Activated naive CD8-positive, alpha-beta T cell treated with anti-CD3 and anti-CD28 coated beads for 36 hours (primary cell): ENCODE results near the gene MEAF6. TPM values are rescaled to one million over a fixed set of nuclear protein-coding genes. Genes with fewer than 3 reads are reported as not detected.
A peak's percentile ranks its signal among the peaks of the same experiment; 100 is the strongest.
"Not testable (repeated sequence)": the region's sequence is repeated elsewhere in the genome, so short reads cannot be mapped to it uniquely, and the experiment has no call there.

Experiments
- DNase-seq: peaks from one replicate; pipeline ENCODE4 v3.0.0; 2021
- H3K27ac Mint-ChIP-seq: one replicate; pipeline ENCODE4 v1.8.0; 2022; ENCODE audit warnings: mild to moderate bottlenecking, moderate library complexity, mixed read lengths
- H3K27me3 Mint-ChIP-seq: one replicate; pipeline ENCODE4 v1.8.0; 2022; ENCODE audit warnings: mild to moderate bottlenecking, mixed read lengths
- H3K36me3 Mint-ChIP-seq: one replicate; pipeline ENCODE4 v1.8.0; 2021; ENCODE audit warnings: mild to moderate bottlenecking, mixed read lengths
- H3K4me1 Mint-ChIP-seq: one replicate; pipeline ENCODE4 v1.8.0; 2021; ENCODE audit warnings: mixed read lengths
- H3K4me3 Mint-ChIP-seq: one replicate; pipeline ENCODE4 v1.8.0; 2022; ENCODE audit warnings: mild to moderate bottlenecking, moderate library complexity, mixed read lengths
- H3K9me3 Mint-ChIP-seq: one replicate; pipeline ENCODE4 v1.8.0; 2022; ENCODE audit warnings: mixed read lengths
- total RNA-seq, 2 experiments: library from RNA; stranded (reverse); gene quantifications; one replicate each; pipeline ENCODE4 v1.2.3, GENCODE V29; 2021

MEAF6 gene
- 10 to 100 TPM; 78.3 to 83.3 TPM for total RNA-seq

DNA sequence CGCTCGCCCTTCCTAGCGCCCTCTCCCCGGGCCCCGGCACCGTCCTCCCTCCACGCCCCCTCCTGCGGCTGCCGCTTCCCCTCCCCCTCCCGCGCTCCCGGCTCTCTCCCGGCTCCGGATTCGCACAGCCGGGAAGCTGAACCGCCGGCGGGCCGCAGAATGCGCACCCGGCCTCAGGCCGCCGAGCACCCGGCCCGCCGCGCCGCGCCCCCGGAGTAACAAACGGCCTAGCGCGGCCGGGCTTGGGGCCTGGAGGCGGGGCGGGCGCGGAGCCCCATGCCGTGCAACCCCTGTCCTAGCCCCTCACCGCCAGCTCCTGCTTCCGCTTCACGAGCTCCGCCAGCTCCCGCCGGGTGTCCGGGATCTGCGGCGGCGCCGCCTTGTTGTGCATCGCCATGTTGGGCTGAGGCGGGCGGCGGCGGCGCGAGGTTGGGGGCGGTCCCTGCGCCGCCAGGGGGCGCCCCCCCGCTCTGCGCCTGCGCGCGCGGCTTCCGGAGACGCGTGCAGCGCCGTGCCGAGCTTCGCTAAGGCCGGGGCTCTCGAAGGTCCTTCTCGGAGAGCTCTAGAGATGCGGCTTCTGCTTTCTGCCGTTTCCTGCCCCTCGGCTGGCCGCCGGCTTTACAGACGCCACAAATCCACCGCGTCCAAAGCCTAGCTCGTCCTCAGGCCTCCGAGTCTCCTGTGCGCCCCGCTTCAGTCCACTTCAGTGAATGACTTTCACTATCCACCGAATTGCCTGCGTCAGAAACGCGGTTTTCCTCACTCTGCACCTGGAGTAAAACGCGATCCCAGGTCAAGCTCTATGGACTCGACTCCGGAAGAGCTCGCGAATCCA lies at the start of gene MEAF6:
Gene MEAF6, minus strand, starts transcription at position 417 of the 835 bp plus-strand sequence. Its CDS starts 20 bp downstream, at position 397.
- peak within 1 kb of the TSS; percentile 97 for H3K27ac Mint-ChIP-seq
- peak; percentile 90 for DNase-seq
- no peaks in the 10 kb centered on the region for H3K9me3 Mint-ChIP-seq
- no peaks in the 10 kb centered on the region for H3K27me3 Mint-ChIP-seq
- peaks cover 45% of the 10 kb centered on the region for H3K4me1 Mint-ChIP-seq
- peaks cover 16% of the 10 kb centered on the region for H3K36me3 Mint-ChIP-seq
- H3K4me3 Mint-ChIP-seq: peak within 1 kb of the TSS; percentile 97

DNA sequence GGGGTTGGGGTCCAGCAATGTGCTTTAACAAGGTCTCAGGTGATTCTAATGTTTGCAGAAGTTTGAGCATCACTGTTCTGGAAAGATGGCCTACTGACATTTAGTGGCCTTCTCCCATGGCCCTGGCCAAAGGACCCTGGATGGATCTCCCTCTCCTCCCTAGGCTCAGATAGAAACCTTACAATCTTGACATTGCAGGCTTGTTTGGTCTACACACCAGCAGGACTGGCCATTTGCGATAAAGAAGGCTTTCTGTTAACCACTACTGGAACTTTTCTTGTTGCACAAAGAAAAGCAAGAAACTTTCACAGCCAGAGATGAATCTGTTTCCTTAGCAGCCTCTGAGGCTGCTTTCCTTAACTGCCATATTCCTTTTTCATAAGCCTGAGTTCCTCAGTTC lies 48.4 kb upstream of the MEAF6 start:
- no peak for DNase-seq
- Mint-ChIP-seq H3K27me3 (no peaks in the 10 kb centered on the region), H3K4me3 (no peak overlapping the region), H3K9me3 (no peaks in the 10 kb centered on the region), H3K36me3 (peaks cover 14% of the 10 kb centered on the region), H3K27ac (peak overlapping the region; percentile 36), H3K4me1 (no peaks in the 10 kb centered on the region)

DNA sequence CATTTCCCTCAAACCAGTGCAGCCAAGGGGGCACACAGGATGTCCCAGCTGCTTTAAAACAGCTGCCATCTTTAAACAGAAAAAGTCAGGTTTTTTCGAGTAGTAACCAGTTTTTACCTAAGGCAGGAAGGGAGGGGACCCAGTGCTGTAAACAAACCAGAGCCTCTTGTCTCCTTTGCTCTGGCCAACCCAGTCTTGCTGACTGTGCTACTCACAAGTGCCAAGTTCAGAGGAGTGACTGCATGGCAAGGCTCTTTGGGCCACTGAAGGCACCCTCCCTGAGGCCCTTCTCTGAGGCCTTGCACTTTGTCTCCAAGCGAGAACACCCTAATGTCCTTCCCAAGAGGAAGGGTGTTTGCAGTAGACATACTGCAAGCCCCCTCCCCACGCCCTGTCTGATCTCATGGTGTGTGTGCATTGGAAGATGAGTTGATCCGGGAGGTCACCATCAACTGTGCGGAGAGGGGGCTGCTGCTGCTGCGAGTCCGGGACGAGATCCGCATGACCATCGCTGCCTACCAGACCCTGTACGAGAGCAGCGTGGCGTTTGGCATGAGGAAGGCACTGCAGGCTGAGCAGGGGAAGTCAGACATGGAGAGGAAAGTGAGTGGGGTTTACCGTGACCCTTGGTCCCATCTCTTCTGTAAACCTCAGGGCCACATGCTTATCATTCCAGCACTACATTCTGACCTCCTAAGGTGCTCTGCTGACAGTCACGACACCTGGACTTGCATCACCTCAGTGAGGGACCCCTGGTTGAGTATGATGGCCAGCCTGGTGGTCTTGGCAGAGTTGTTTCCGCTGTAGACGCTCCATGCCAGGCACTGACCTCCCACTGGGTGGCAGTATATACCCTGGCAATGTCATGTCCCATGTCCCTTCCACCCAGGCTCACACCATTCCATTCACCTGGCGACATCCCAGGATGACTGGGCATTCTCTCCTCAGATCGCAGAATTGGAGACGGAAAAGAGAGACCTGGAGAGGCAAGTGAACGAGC lies 46.9 kb upstream of the MEAF6 start:
- Mint-ChIP-seq H3K36me3 (peaks cover 5% of the 10 kb centered on the region), H3K4me1 (peaks cover 2% of the 10 kb centered on the region), H3K27ac (no peak overlapping the region), H3K9me3 (no peaks in the 10 kb centered on the region), H3K27me3 (peaks cover 4% of the 10 kb centered on the region), H3K4me3 (no peak overlapping the region)
- peak; percentile 38 for DNase-seq

- Mint-ChIP-seq H3K4me1 (peaks cover 2% of the 10 kb centered on the region), H3K27ac (no peak overlapping the region), H3K36me3 (peaks cover 2% of the 10 kb centered on the region), H3K4me3 (no peak overlapping the region), H3K9me3 (no peaks in the 10 kb centered on the region), H3K27me3 (peaks cover 5% of the 10 kb centered on the region)
- DNase-seq: no peak
Observed at GRCh38 chr1:37560401-37561132, 46.0 kb upstream of the MEAF6 start.

DNA sequence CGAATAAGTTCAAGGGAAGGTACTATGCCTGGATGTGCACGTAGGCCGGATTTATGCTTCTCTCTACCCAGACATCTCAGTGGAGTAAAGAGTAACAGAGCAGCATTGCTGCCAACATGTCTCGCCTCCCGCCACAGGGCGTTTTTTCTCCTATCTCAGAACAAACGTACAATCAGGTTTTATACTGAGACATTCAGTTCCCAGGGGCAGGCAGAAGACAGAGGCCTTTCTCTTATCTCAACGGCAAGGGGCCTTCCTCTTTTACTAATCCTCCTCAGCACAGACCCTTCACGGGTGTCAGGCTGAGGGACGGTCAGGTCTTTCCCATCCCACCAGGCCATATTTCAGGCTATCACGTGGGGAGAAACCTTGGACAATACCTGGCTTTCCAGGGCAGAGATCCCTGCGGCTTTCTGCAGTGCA lies 45.4 kb upstream of the MEAF6 start:
- not testable (repeated sequence) for H3K36me3 Mint-ChIP-seq, H3K27ac Mint-ChIP-seq, H3K4me3 Mint-ChIP-seq, H3K27me3 Mint-ChIP-seq, DNase-seq, H3K4me1 Mint-ChIP-seq, H3K9me3 Mint-ChIP-seq

- Mint-ChIP-seq H3K4me1 (peaks cover 2% of the 10 kb centered on the region), H3K27me3 (peaks cover 5% of the 10 kb centered on the region), H3K4me3 (no peak overlapping the region), H3K9me3 (peaks cover 1% of the 10 kb centered on the region), H3K36me3 (peaks cover 2% of the 10 kb centered on the region), H3K27ac (no peak overlapping the region)
- no peak for DNase-seq
Observed at GRCh38 chr1:37559080-37559479, 44.5 kb upstream of the MEAF6 start.

- Mint-ChIP-seq H3K4me3 (no peak overlapping the region), H3K27ac (no peak overlapping the region), H3K27me3 (peaks cover 5% of the 10 kb centered on the region), H3K9me3 (peaks cover 1% of the 10 kb centered on the region), H3K36me3 (peaks cover 2% of the 10 kb centered on the region), H3K4me1 (peaks cover 2% of the 10 kb centered on the region)
- no peak for DNase-seq
Observed at GRCh38 chr1:37558411-37558810, 43.8 kb upstream of the MEAF6 start.

DNA sequence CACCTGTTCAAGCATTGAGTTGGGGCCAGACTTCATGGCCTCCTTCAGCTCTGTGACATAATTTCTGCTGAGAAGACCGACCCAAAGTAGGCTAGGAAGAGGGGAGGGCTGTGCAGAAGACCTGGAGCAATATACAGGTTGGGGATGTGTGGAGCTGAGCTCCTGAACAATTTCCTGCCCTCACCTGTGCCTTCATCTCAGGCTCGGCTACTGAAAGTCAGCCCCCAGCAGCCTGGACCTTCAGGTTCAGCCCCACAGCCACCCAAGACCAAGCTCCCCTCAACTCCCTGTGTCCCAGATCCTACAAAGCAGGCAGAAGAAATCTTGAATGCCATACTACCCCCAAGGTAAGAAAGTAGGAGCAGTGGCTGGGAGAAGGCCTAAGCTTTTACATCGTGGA lies 42.8 kb upstream of the MEAF6 start:
- no peak overlapping the region for H3K27ac Mint-ChIP-seq
- peaks cover 1% of the 10 kb centered on the region for H3K9me3 Mint-ChIP-seq
- peaks cover 9% of the 10 kb centered on the region for H3K36me3 Mint-ChIP-seq
- no peak for DNase-seq
- H3K27me3 Mint-ChIP-seq: peaks cover 5% of the 10 kb centered on the region
- peaks cover 12% of the 10 kb centered on the region for H3K4me1 Mint-ChIP-seq
- no peak overlapping the region for H3K4me3 Mint-ChIP-seq

GRCh38 chr1:37556712-37557196 lies 42.2 kb upstream of the MEAF6 start, which contains the start of gene DNALI1:
DNALI1 (plus strand) TSS chr1:37556940; CDS start chr1:37556995, 55 bp downstream.
- Mint-ChIP-seq H3K27ac (no peak within 1 kb of the TSS), H3K9me3 (peaks cover 1% of the 10 kb centered on the region), H3K27me3 (peaks cover 5% of the 10 kb centered on the region), H3K4me1 (peaks cover 17% of the 10 kb centered on the region), H3K4me3 (no peak within 1 kb of the TSS), H3K36me3 (peaks cover 7% of the 10 kb centered on the region)
- peak; percentile 39 for DNase-seq

DNA sequence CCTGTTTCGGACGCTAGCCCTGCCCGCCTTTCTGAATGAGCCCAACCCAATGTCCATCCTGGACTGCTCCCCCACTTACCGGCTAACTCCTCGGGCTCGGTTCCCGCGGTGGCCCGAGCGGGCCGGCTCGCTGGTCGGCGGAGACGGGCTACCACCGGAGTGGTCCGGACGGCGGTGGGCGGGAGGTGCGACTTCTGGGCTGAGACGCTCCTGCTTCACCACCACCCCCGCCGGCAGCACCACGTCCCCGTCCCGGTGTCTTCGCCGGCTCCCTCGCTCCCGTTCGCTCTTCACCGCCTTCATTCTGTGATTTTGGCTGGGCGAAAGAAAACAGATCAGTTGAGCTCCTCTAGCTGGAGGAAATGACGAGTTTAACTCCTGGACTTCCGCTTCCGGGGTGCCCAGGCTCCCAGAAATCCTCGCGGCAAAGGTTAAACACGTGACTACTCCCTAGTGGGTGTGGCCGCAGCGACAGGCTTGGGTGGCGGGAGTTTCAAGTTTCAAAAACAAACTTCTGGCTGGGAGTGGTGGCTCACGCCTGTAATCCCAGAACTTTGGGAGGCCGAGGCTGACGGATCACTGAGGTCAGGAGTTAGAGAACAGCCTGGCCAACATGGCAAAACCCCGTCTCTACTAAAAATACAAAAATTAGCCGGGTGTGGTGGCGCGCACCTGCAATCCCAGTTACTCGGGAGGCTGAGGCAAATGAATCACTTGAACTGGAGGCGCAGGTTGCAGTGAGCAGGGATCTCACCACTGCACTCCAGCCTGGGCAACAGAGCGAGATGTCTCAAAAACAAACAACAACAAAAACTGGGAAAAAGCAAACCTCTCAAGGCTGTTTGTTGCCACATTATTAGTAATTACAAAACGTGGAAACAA lies 39.6 kb upstream of the MEAF6 start, which contains the start of gene SNIP1:
Gene SNIP1, minus strand, starts transcription at position 367 of the 882 bp plus-strand sequence. Its CDS starts 64 bp downstream, at position 303.
- Mint-ChIP-seq H3K4me3 (peak within 1 kb of the TSS; percentile 95), H3K36me3 (peaks cover 18% of the 10 kb centered on the region), H3K27me3 (peaks cover 5% of the 10 kb centered on the region), H3K9me3 (peaks cover 1% of the 10 kb centered on the region), H3K27ac (peak within 1 kb of the TSS; percentile 89), H3K4me1 (peaks cover 27% of the 10 kb centered on the region)
- DNase-seq: peak; percentile 88

DNA sequence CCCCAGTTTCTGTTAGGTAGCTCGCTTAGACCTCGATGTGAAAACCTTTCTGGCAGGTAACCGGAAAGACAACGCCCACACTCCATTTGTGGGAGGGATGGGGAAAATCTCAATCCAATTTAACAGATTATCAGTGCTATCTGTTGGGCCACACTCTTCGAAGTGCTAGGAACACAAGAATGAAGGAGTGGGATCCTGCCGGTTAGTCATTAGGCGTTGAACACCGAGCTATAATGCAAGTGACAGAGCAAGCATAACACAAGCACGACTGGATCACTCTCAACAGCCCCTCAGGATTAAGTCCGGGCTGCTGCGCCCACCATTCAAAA lies 39.0 kb upstream of the MEAF6 start:
- Mint-ChIP-seq H3K4me3 (peak overlapping the region; percentile 95), H3K9me3 (peaks cover 1% of the 10 kb centered on the region), H3K27ac (peak overlapping the region; percentile 89), H3K4me1 (peaks cover 27% of the 10 kb centered on the region), H3K27me3 (peaks cover 5% of the 10 kb centered on the region), H3K36me3 (peaks cover 21% of the 10 kb centered on the region)
- no peak for DNase-seq

- Mint-ChIP-seq H3K27ac (peak overlapping the region; percentile 54), H3K4me3 (no peak overlapping the region), H3K4me1 (peaks cover 24% of the 10 kb centered on the region), H3K9me3 (no peaks in the 10 kb centered on the region), H3K27me3 (no peaks in the 10 kb centered on the region), H3K36me3 (peaks cover 39% of the 10 kb centered on the region)
- DNase-seq: no peak
Observed at GRCh38 chr1:37549341-37549740, 34.8 kb upstream of the MEAF6 start.

- Mint-ChIP-seq H3K4me3 (no peak overlapping the region), H3K27ac (no peak overlapping the region), H3K9me3 (no peaks in the 10 kb centered on the region), H3K4me1 (peaks cover 7% of the 10 kb centered on the region), H3K27me3 (no peaks in the 10 kb centered on the region), H3K36me3 (peaks cover 31% of the 10 kb centered on the region)
- DNase-seq: no peak
Observed at GRCh38 chr1:37545019-37545418, 30.5 kb upstream of the MEAF6 start.
